HepG2 (cell line): ENCODE measurements around the gene PLA2R1. TPM values are rescaled to one million over a fixed set of nuclear protein-coding genes. Genes with fewer than 3 reads are reported as not detected.

Experiments
- ATAC-seq: fragments of 200-7000 bp; cut with Tn5 transposase; 3 replicates; pipeline ENCODE4 v1.9.1; 2020; ENCODE audit warnings: mild to moderate bottlenecking, moderate library complexity
- BruUV-seq: library from RNA; stranded (reverse); fragments of 400-500 nt; replicated peaks from 2 replicates; lab custom pipeline; 2021; lab: Mats Ljungman, UMichigan
- CTCF ChIA-PET: fragments of 300-600 bp; formaldehyde crosslinking; extraction: SDS; loops from one replicate; lab custom pipeline; 2021; ENCODE audit warnings: low total read pairs, inconsistent platforms, low intra/inter-chr PET ratio; lab: Yijun Ruan, JAX
- POLR2A ChIA-PET: fragments of 350-600 bp; sonication (Branson Sonifier 250); formaldehyde crosslinking; loops from one replicate; lab custom pipeline; 2020; ENCODE audit warnings: antibody characterized with exemption, inconsistent platforms; lab: Yijun Ruan, JAX
- DNase-seq: peaks from one replicate; pipeline ENCODE4 v3.0.0-alpha.2; 2015; ENCODE audit warnings: low spot score
- FAIRE-seq: peaks from 3 replicates; lab custom pipeline; 2011; peaks lifted over from hg19 to GRCh38; lab: Jason Lieb, UNC
- H2AFZ ChIP-seq: one replicate; pipeline ENCODE4 v1.6.1; 2011; ENCODE audit warnings: low read length, inconsistent platforms
- H3K27ac ChIP-seq: fragments of 300-600 bp; 3 replicates; pipeline ENCODE4 v1.8.0; 2011; ENCODE audit warnings: mixed run types, mild to moderate bottlenecking, mixed read lengths, low read length, inconsistent platforms; ENCODE audit not compliant: insufficient read depth; ENCODE audit errors: extremely low read length
- H3K27me3 ChIP-seq, 2 experiments: fragments of 200-600 bp in 1 of 2; 2 replicates in 1 of 2; 3 replicates in 1 of 2; pipeline versions ENCODE4 v1.6.0 to v1.8.0; 2011; ENCODE audit warnings: low read length in 2 of 2, mild to moderate bottlenecking in 2 of 2, moderate library complexity in 2 of 2, inconsistent platforms in 1 of 2; ENCODE audit not compliant: insufficient read depth in 2 of 2, control insufficient read depth in 1 of 2
- H3K36me3 ChIP-seq, 2 experiments: fragments of 200-600 bp in 1 of 2; replicated peaks in 1 of 2; 2 replicates in 1 of 2; 3 replicates in 1 of 2; pipeline versions ENCODE4 v1.5.1 to v1.8.0; 2011; ENCODE audit warnings: low read length in 2 of 2, inconsistent platforms in 1 of 2; ENCODE audit not compliant: insufficient read depth in 2 of 2, control insufficient read depth in 1 of 2
- H3K4me1 ChIP-seq: 2 replicates; pipeline ENCODE4 v1.5.1; 2012; ENCODE audit warnings: low read length, inconsistent platforms; ENCODE audit not compliant: insufficient read depth
- H3K4me2 ChIP-seq: 2 replicates; pipeline ENCODE4 v1.6.0; 2011; ENCODE audit warnings: low read depth, low read length, inconsistent platforms
- H3K4me3 ChIP-seq, 3 experiments: fragments of 200-600 bp in 1 of 3; sonication (generic), shearing (Covaris generic) in 1 of 3; replicated peaks in 1 of 3; 2 replicates each; pipeline ENCODE4 v1.5.1; 2011 to 2016; ENCODE audit warnings: low read length in 3 of 3, inconsistent platforms in 2 of 3, low read depth in 2 of 3, mild to moderate bottlenecking in 2 of 3, control low read depth in 1 of 3, mixed read lengths in 1 of 3; ENCODE audit not compliant: insufficient read depth in 1 of 3
- H3K79me2 ChIP-seq: one replicate; pipeline ENCODE4 v1.6.1; 2011; ENCODE audit warnings: low read length, inconsistent platforms; ENCODE audit not compliant: insufficient read depth
- H3K9ac ChIP-seq: 2 replicates; pipeline ENCODE4 v1.6.0; 2011; ENCODE audit warnings: mild to moderate bottlenecking, low read depth, low read length, inconsistent platforms; ENCODE audit not compliant: insufficient read depth
- H3K9me3 ChIP-seq: 2 replicates; pipeline ENCODE4 v1.5.1; 2012; ENCODE audit warnings: mild to moderate bottlenecking, low read length
- H4K20me1 ChIP-seq: 2 replicates; pipeline ENCODE4 v1.6.0; 2011; ENCODE audit warnings: inconsistent platforms, mild to moderate bottlenecking, low read length, moderate library complexity; ENCODE audit not compliant: insufficient read depth
- DMAP1 ChIP-seq: IDR thresholded peaks from 2 replicates; pipeline ENCODE4 v1.6.1; 2016
- FOXO1 ChIP-seq: sonication (generic); formaldehyde crosslinking; IDR thresholded peaks from 2 replicates; pipeline ENCODE4 v1.4.0; 2020; ENCODE audit warnings: missing genetic modification reagents
- HIVEP1 ChIP-seq: sonication (generic); formaldehyde crosslinking; IDR thresholded peaks from 2 replicates; pipeline ENCODE4 v1.4.0; 2020; ENCODE audit warnings: mild to moderate bottlenecking, missing genetic modification reagents
- KDM5B ChIP-seq: sonication (generic); formaldehyde crosslinking; IDR thresholded peaks from 2 replicates; pipeline ENCODE4 v1.4.0; 2020; ENCODE audit warnings: missing genetic modification reagents, mild to moderate bottlenecking, borderline replicate concordance
- MAFF ChIP-seq: IDR thresholded peaks from 2 replicates; pipeline ENCODE4 v1.6.1; 2011; ENCODE audit warnings: low read depth, low read length, improper control_type of control experiment
- MAFK ChIP-seq, 2 experiments: IDR thresholded peaks in 1 of 2; conservative IDR thresholded peaks in 1 of 2; 2 replicates each; pipeline ENCODE4 v1.6.1; 2011; ENCODE audit warnings: improper control_type of control experiment in 2 of 2, low read length in 2 of 2
- NFE2L2 ChIP-seq: fragments of 150-350 bp; IDR thresholded peaks from 2 replicates; pipeline ENCODE4 v1.6.1; 2014; ENCODE audit warnings: low read length
- RBM22 ChIP-seq: fragments of 200-400 bp; formaldehyde crosslinking; optimal IDR thresholded peaks from 2 replicates; pipeline ENCODE3; 2017; ENCODE audit warnings: mild to moderate bottlenecking, low read length, moderate library complexity
- SP140L ChIP-seq: sonication (generic); formaldehyde crosslinking; IDR thresholded peaks from 2 replicates; pipeline ENCODE4 v1.4.0; 2020; ENCODE audit warnings: missing genetic modification reagents, borderline replicate concordance
- ZNF224 ChIP-seq: sonication (generic); formaldehyde crosslinking; IDR thresholded peaks from 2 replicates; pipeline ENCODE4 v1.5.0; 2020; ENCODE audit warnings: mild to moderate bottlenecking, missing genetic modification reagents
- ZNF605 ChIP-seq: sonication (generic); formaldehyde crosslinking; IDR thresholded peaks from 2 replicates; pipeline ENCODE4 v1.8.0; 2022; ENCODE audit warnings: mild to moderate bottlenecking, missing genetic modification reagents
- WGBS: methylation state at CpG from one replicate; pipeline ENCODE4 v1.1.6; 2017; ENCODE audit warnings: low lambda C conversion rate; 5-methylcytosine and 5-hydroxymethylcytosine counted together
- in situ Hi-C: cut with HindIII; loops from 2 replicates; pipeline ENCODE4 v1.10.0; 2017; ENCODE audit warnings: low pct_unique_long_range_greater_than_20kb; ENCODE audit not compliant: extremely low pct_ligation_motif_present
- intact Hi-C: fragments of 100-400 bp; cut with micrococcal nuclease; formaldehyde crosslinking; loops from one replicate; pipeline ENCODE4 v1.10.0; 2022; ENCODE audit not compliant: unreplicated experiment
- polyA plus RNA-seq, 8 experiments: library from polyadenylated mRNA; depleted of rRNA in 3 of 8; stranded (reverse) in 7 of 8; unstranded in 1 of 8; fragments of >200 nt; fragmentation: Illumina TruSeq in 4 of 8; extraction: Trizol in 4 of 8; gene quantifications; 2 replicates each; pipeline versions ENCODE4 v1.2.1 to v1.2.3, GENCODE V29; 2011 to 2016; ENCODE audit warnings: low read depth in 4 of 8, missing spikeins in 1 of 8, mixed read lengths in 1 of 8; ENCODE audit not compliant: insufficient read depth in 1 of 8
- total RNA-seq, 5 experiments: library from RNA; depleted of rRNA; stranded (reverse); fragments of >200 nt; fragmentation: Illumina TruSeq; extraction: Trizol; gene quantifications; 2 replicates each; pipeline ENCODE4 v1.2.3, GENCODE V29; 2016; ENCODE audit warnings: low read depth in 1 of 5

The PLA2R1 gene
- total and polyA plus RNA-seq, 2 of the 13 experiments (the other 11 are each of a cell fraction or from before 2014, with no cell fraction given) = not detected

DNA sequence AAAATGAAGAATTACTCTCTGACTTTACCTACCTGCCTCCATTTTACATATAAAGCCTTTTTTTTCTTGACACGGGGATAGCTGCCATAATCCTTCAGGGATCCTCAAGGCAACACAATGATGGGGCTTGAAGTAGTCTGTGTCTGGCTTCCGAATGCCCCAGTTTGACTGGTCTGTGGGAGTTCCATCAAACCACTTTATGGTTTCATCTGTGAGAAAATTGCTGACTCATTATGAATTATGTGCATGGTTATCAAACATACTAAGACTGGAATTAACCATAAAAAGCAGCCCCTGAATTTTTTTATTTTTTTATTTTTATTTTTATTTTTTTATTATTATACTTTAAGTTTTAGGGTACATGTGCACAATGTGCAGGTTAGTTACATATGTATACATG lies 117.5 kb downstream of the PLA2R1 start:
- ATAC-seq (no peak), FAIRE-seq (no peak), DNase-seq (no peak)
- ChIA-PET POLR2A (no interaction called here), CTCF (no interaction called here)
- Histone ChIP-seq H3K4me1 (no peaks in the 10 kb centered on the region), H3K27ac (no peak overlapping the region), H3K27me3 (no peaks in the 10 kb centered on the region), H3K9ac (no peak overlapping the region), H3K9me3 (no peaks in the 10 kb centered on the region), H4K20me1 (no peaks in the 10 kb centered on the region), H3K4me3 (no peak overlapping the region), H3K36me3 (no peaks in the 10 kb centered on the region)
- intact Hi-C loops (loop anchor here (5.0 kb wide), 1 partner anchor 188 kb away; no protein-coding TSS in a partner anchor), in situ Hi-C loops (no loop called here)
- 69% methylated on average over 2 of the region's 2 CpGs for WGBS
- TF ChIP-seq MAFK (conservative IDR thresholded peaks at IDR 0.05 in 1 of 2, IDR thresholded peaks at IDR 0.05 in 1 of 2; ENCODE audit: low read length in 2 of 2) = peak; percentile 93 to 95
- TF ChIP-seq NFE2L2 = peak; percentile 81
- TF ChIP-seq SP140L (CRISPR knock-in tag) = no peak
- TF ChIP-seq MAFF = peak; percentile 89
- TF ChIP-seq, all 625 proteins: peak for 3
- no TSS peak for BruUV-seq
- Histone ChIP-seq H2AFZ (no peak overlapping the region), H3K4me2 (no peak overlapping the region), H3K79me2 (no peaks in the 10 kb centered on the region)

GRCh38 chr2:159942146-159942545 lies 120.3 kb downstream of the PLA2R1 start:
- Histone ChIP-seq H2AFZ (no peak overlapping the region), H3K9me3 (no peaks in the 10 kb centered on the region), H3K36me3 (no peaks in the 10 kb centered on the region), H3K4me3 (no peak overlapping the region), H4K20me1 (no peaks in the 10 kb centered on the region), H3K27me3 (no peaks in the 10 kb centered on the region; a peak in 1 of 5 replicates), H3K27ac (no peak overlapping the region), H3K4me2 (no peak overlapping the region), H3K9ac (no peak overlapping the region), H3K4me1 (no peaks in the 10 kb centered on the region), H3K79me2 (no peaks in the 10 kb centered on the region)
- no peak for TF ChIP-seq ZNF605 (CRISPR knock-in tag)
- no peak for TF ChIP-seq ZNF224 (CRISPR knock-in tag)
- peak in 1 of 2 experiments; percentile 48; a peak in 2 of 4 replicates for TF ChIP-seq MAFK (conservative IDR thresholded peaks at IDR 0.05 in 1 of 2, IDR thresholded peaks at IDR 0.05 in 1 of 2; ENCODE audit: low read length in 2 of 2)
- no peak for TF ChIP-seq KDM5B (CRISPR knock-in tag)
- no peak for TF ChIP-seq DMAP1 (CRISPR knock-in tag)
- no peak for TF ChIP-seq RBM22
- no peak for TF ChIP-seq HIVEP1 (CRISPR knock-in tag)
- peak; percentile 17; the same call in 1 of the 2 replicates for TF ChIP-seq MAFF
- no peak for TF ChIP-seq FOXO1 (CRISPR knock-in tag)
- no peak for ATAC-seq
- in situ Hi-C loops (no loop called here), intact Hi-C loops (loop anchor here (5.0 kb wide), 1 partner anchor 185 kb away; no protein-coding TSS in a partner anchor)
- BruUV-seq = no TSS peak
- no peak for DNase-seq
- ChIA-PET POLR2A (no interaction called here), CTCF (no interaction called here)
- WGBS = 0% methylated on average over 1 of the region's 1 CpG
- no peak for FAIRE-seq
